GM19397 (cell line): Measurements from ENCODE around the gene EPSTI1.
A peak's percentile ranks its signal among the peaks of the same experiment; 100 is the strongest.
"Not testable (repeated sequence)": the region's sequence is repeated elsewhere in the genome, so short reads cannot be mapped to it uniquely, and the experiment has no call there.

Experiments used
- ATAC-seq: cut with Tn5 transposase; IDR thresholded peaks from one replicate; pipeline ENCODE4 v1.9.1; 2021; ENCODE audit warnings: mild to moderate bottlenecking, moderate library complexity; ENCODE audit not compliant: unreplicated experiment

The EPSTI1 gene

DNA sequence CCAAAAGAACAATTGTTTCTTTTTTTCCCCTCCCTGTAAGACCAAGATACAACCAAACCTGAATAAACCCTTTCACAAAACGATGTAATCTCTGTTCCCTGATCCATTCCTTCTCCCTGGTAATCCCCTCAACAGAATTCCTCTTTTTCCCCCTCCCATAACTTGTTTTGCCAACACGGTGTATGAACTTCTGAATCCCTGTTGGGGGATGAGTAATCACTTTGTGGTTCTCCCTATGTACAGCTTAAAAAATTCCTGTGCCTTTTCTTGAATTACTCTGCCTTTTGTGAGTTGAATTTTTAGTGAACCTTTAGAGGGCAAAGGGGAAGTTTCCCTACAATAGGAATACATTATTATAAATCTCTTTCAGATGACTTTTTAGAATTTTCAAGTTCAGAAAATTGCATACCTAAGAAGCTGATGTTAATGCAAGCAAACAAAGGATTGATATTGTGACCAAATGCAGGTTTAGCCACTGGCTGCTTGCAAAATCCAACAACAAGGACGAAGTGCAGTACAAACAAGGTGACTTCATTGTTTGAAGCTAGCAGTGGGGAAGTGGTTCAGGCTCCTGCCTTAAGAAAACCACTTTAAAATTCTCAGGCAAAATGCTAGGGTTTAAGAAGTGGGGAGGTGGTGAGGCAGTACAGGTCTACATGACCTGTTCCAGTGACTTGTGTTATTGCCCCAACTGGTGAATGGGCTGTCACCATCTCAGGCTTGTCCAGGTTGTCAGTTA is 15.0 kb upstream of the EPSTI1 start:
- ATAC-seq: no peak

DNA sequence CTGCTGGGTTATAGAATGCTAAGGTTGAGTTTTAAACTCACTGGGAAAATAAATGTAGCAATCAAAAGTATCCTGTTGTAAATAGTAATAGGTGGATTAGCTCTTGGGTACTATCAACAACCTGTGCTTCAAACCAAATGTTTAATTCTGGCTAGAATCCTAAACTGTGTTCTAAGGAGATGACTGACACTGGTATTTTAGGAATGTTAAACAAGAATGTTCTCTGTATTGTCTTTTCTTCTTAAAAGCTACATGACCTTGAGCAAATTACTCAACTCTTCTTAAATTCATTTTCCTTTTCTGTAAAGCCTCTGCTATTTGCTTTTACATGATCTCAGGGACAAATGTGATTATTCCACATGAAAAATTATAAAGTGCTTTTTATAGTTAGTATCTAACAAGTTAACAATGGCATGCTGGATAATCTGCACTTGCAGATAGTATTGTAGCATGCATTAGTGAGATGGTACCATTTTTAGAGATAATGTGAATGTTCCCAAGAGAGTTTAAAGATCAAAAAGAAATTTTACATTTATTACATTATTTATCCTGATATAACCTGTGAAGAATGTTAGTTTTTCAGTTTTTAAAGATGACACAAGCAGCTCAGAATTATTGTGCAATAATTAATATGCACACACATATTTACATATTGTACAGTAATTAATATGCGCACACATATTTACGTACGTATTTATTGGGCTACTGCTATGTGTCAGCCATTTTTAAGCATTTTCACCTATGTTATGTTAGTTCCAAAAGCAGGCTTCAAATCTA is 13.6 kb upstream of the EPSTI1 start:
- no peak for ATAC-seq

DNA sequence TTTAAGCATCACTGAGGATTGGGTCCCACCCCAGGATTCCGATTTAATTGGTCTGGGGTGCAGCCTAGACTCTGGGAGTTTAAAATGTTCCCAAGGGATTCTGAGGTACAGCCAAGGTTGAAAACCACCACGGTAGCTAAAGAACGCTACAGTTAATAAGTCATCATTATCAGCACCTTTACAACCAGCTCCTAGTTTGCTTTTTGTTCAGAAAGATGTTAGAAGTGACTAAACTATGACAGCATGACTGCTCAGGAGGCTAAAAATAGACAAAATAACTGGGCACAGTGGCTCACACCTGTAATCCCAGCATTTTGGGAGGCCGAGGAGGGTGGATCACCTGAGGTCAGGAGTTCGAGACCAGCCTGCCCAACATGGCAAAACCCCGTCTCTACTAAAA is 11.7 kb upstream of the EPSTI1 start:
- ATAC-seq: no peak

GRCh38 chr13:43003010-43003409 is 11.0 kb upstream of the EPSTI1 start:
- ATAC-seq: no peak

DNA sequence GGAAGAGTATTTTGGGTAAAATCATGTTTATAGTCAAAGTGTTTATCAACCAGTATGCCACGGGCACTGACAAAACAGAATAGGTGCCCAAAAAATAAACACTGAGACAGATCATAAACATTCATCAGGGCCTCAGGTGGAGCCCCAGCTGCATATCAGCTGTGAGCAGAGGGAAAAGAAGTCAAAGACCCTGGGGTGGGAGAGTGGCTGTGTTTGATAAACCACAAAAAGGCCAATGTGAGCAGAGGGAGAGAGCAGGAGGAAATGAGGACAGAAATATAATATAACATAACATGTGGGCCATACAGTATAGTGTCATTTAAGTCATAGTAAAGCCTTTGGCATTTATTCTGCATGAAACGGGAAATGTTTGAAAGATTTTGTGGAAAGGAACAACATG is 10.0 kb upstream of the EPSTI1 start:
- no peak for ATAC-seq

- no peak for ATAC-seq
These were observed 8.6 kb upstream of the EPSTI1 start for GRCh38 chr13:43000676-43001075.

DNA sequence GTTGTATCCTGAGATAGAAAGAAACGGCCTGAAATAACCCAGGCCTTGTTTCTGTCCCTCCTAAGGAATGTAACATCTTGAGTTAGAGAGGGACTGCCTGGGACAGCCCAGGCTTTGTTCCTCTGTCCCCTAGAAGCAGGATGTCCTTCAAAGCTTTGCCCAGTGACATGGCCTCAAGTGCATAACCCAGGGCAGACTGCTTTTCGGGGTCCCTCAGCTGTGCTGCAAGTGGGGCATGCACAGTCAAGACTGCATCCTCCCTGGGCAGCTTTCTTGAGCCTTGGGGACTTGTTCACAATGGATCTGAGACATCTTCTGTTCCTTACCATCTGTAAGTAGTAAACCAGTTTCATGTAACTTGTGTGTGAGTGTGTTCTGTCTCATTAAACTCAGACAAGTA is 7.5 kb upstream of the EPSTI1 start:
- no peak for ATAC-seq

GRCh38 chr13:42997381-42997780 is 5.3 kb upstream of the EPSTI1 start:
- ATAC-seq: no peak

- no peak for ATAC-seq
These were observed 4.5 kb upstream of the EPSTI1 start for GRCh38 chr13:42996584-42996983.

GRCh38 chr13:42994878-42995277 is 2.8 kb upstream of the EPSTI1 start:
- ATAC-seq: no peak

DNA sequence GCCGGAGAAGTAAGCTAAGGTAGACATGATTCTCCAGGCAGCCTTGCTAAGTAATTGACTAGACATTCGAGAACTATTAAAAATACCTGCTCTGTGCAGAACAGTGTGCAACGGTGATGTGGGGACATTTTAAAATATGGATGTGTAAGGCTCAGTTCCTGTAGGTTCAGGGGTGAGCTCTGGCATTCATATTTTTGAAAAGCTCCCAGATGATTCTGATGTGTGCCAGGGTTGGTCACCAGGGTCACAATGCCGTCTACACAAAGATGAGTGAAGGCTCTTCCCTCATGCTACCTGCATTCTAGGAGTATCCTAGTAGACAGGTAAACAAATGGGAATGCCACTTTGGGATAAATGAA is 702 bp upstream of the EPSTI1 start:
- ATAC-seq: peak; percentile 2

- not testable (repeated sequence) for ATAC-seq
These were observed 676 bp downstream of the EPSTI1 start for GRCh38 chr13:42991233-42991897.

GRCh38 chr13:42990291-42991232 is 1.5 kb downstream of the EPSTI1 start:
- ATAC-seq: no peak

- ATAC-seq: no peak
These were observed 5.9 kb downstream of the EPSTI1 start for GRCh38 chr13:42986176-42986574.

DNA sequence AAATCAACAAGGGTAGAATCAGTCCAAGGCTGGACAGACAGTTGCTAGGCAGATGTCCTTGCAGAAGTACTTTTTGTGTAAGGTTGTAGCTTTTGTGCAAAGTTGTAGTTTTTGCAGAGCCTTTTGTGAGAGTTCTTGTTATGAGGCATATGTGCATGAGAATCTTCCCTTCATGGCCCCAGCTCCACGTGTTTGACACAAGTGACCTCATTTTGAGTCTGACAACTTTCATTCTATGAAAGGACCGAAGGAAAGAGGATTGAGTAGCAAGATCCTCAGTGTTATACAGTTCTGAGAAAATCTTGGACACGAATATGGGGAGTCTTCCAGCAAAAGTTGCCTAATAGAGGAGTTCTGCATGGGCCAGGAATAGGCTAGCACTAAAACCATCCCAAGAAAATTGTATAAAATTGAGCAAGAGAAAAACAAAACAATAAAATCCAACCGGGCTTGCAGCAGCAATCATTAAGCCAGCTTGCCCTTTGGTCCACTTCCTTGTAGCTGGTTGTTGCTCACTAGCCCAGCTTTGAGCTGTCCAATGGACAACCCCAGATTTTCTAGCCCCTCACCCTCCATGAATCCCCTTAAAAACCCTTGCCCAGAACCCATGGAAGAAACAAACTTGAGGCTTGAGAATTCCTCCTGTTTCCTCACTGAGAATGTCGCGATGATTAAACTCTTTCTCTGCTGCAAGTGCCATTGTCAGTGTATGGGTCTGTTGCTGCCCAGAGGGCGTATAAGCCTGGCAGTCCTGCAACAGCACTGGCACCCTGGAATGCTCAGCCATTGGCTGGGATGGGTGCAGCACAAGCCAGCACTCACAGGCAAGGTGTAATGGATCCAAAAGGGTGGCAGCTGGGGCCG is 6.5 kb downstream of the EPSTI1 start:
- no peak for ATAC-seq

DNA sequence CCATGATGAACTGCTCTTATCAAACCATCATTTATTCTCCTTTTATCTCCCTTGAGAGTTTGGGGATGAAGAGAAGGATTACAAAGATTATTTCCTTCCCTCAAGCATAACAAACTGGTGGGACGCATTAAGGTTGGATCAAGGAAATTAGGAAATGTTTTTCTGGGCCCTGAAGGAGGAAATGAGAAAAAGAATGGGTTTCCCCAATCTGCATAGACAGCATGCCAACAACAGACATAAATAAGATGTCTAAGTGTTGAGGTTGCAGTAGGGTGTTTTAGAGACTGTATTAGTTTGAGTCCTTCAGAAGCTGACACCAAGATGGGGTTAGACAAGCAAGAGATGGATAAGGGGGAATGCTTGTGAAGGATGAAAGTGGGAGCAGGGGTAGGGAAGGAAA is 7.3 kb downstream of the EPSTI1 start:
- no peak for ATAC-seq

GRCh38 chr13:42984026-42984425 is 8.0 kb downstream of the EPSTI1 start:
- no peak for ATAC-seq

- ATAC-seq: no peak
These were observed 10.2 kb downstream of the EPSTI1 start for GRCh38 chr13:42981853-42982252.

GRCh38 chr13:42981317-42981716 is 10.7 kb downstream of the EPSTI1 start:
- no peak for ATAC-seq

DNA sequence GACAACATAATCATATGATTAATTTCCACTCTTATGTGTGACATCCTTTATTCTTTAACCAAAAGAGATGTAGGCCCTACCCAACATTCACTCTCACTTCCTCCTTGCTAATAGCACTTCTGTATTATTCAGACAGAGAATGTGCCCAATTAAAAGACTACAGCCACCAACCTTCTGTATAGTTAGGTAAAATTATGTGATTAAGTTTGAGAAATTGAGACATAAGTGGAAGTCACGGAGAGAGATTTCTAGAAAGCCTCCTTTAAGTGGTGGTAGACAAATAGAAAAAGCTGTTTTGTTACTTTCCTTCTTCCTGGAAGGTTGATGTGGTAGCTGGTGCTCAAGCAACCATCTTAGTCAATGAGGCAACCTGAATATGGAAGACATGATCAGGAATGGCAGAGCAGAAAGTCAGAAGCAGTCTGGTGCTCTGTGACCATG is 14.8 kb downstream of the EPSTI1 start:
- peak; percentile 53 for ATAC-seq
